Measurements from ENCODE around the gene CDH22. TPM values are rescaled to one million over a fixed set of nuclear protein-coding genes. Genes with fewer than 3 reads are reported as not detected.

The CDH22 gene
- total RNA-seq, 1 experiment from 2014 or later, result 0.11 TPM

- intact Hi-C loops (cut with micrococcal nuclease; ENCODE audit: unreplicated experiment), result no loop called here
- no peak overlapping the region for H3K4me3 Mint-ChIP-seq (ENCODE audit: unreplicated experiment)
- DNase-seq, result no peak
- Histone ChIP-seq H3K36me3 (ENCODE audit: control insufficient read depth, insufficient read depth, low read length) (no peaks in the 10 kb centered on the region), H3K4me1 (no peaks in the 10 kb centered on the region), H3K4me3 (ENCODE audit: low read depth, low read length) (no peak overlapping the region), H3K9me3 (no peaks in the 10 kb centered on the region), H3K27me3 (replicated peaks; ENCODE audit: control insufficient read depth, insufficient read depth, low read length) (peaks cover 7% of the 10 kb centered on the region)
- CTCF ChIA-PET, result interaction anchor here (2.5 kb wide), 1 partner anchor 37 kb away, joined by 6 read pairs; no protein-coding TSS in a partner anchor
- POLR2A ChIA-PET, result interaction anchor here (0.6 kb wide), 1 partner anchor 21 kb away, joined by 3 read pairs; no protein-coding TSS in a partner anchor
- no peaks in the 10 kb centered on the region for H3K4me1 Mint-ChIP-seq (ENCODE audit: low read depth, unreplicated experiment)
- no peaks in the 10 kb centered on the region for H3K36me3 Mint-ChIP-seq (ENCODE audit: insufficient read depth, unreplicated experiment)
- BruUV-seq (replicated peaks), result no TSS peak
- TF ChIP-seq CTCF (IDR thresholded peaks at IDR 0.05; ENCODE audit: insufficient read depth in 1 of 2, low read depth in 1 of 2, low read length in 1 of 2, severe bottlenecking in 1 of 2, unreplicated experiment in 1 of 2), result no peak
- H3K9me3 Mint-ChIP-seq (ENCODE audit: unreplicated experiment), result no peaks in the 10 kb centered on the region
- H3K27ac Mint-ChIP-seq (ENCODE audit: unreplicated experiment), result no peak overlapping the region
- H3K27me3 Mint-ChIP-seq (ENCODE audit: insufficient read depth, unreplicated experiment), result peaks cover 15% of the 10 kb centered on the region
Measured at GRCh38 chr20:46343348-46343974, 35.2 kb upstream of the CDH22 start.

- Histone ChIP-seq H3K36me3 (ENCODE audit: control insufficient read depth, insufficient read depth, low read length) (no peaks in the 10 kb centered on the region), H3K27me3 (replicated peaks; ENCODE audit: control insufficient read depth, insufficient read depth, low read length) (peaks cover 8% of the 10 kb centered on the region), H3K4me3 (ENCODE audit: low read depth, low read length) (no peak overlapping the region), H3K9me3 (no peaks in the 10 kb centered on the region), H3K4me1 (no peaks in the 10 kb centered on the region)
- DNase-seq, result no peak
- H3K4me1 Mint-ChIP-seq (ENCODE audit: low read depth, unreplicated experiment), result no peaks in the 10 kb centered on the region
- peaks cover 20% of the 10 kb centered on the region for H3K27me3 Mint-ChIP-seq (ENCODE audit: insufficient read depth, unreplicated experiment)
- ChIA-PET POLR2A (no interaction called here), CTCF (interaction anchor here (2.5 kb wide), 1 partner anchor 36 kb away, joined by 6 read pairs; no protein-coding TSS in a partner anchor)
- H3K9me3 Mint-ChIP-seq (ENCODE audit: unreplicated experiment), result no peaks in the 10 kb centered on the region
- H3K4me3 Mint-ChIP-seq (ENCODE audit: unreplicated experiment), result no peak overlapping the region
- no peak overlapping the region for H3K27ac Mint-ChIP-seq (ENCODE audit: unreplicated experiment)
- H3K36me3 Mint-ChIP-seq (ENCODE audit: insufficient read depth, unreplicated experiment), result no peaks in the 10 kb centered on the region
- BruUV-seq (replicated peaks), result no TSS peak
- intact Hi-C loops (cut with micrococcal nuclease; ENCODE audit: unreplicated experiment), result no loop called here
- TF ChIP-seq CTCF (IDR thresholded peaks at IDR 0.05; ENCODE audit: insufficient read depth in 1 of 2, low read depth in 1 of 2, low read length in 1 of 2, severe bottlenecking in 1 of 2, unreplicated experiment in 1 of 2), result no peak
Measured at GRCh38 chr20:46342451-46343347, 34.4 kb upstream of the CDH22 start.

- H3K4me1 ChIP-seq, result no peaks in the 10 kb centered on the region
- ChIA-PET CTCF (interaction anchor here (1.2 kb wide), 1 partner anchor 35 kb away, joined by 5 read pairs; no protein-coding TSS in a partner anchor), POLR2A (no interaction called here)
- intact Hi-C loops (cut with micrococcal nuclease; ENCODE audit: unreplicated experiment), result no loop called here
- DNase-seq, result no peak
- Mint-ChIP-seq H3K4me3 (ENCODE audit: unreplicated experiment) (no peak overlapping the region), H3K4me1 (ENCODE audit: low read depth, unreplicated experiment) (no peaks in the 10 kb centered on the region), H3K36me3 (ENCODE audit: insufficient read depth, unreplicated experiment) (no peaks in the 10 kb centered on the region), H3K27me3 (ENCODE audit: insufficient read depth, unreplicated experiment) (peaks cover 24% of the 10 kb centered on the region), H3K27ac (ENCODE audit: unreplicated experiment) (no peak overlapping the region), H3K9me3 (ENCODE audit: unreplicated experiment) (no peaks in the 10 kb centered on the region)
- H3K27me3 ChIP-seq (replicated peaks; ENCODE audit: control insufficient read depth, insufficient read depth, low read length), result peaks cover 8% of the 10 kb centered on the region
- no peaks in the 10 kb centered on the region for H3K36me3 ChIP-seq (ENCODE audit: control insufficient read depth, insufficient read depth, low read length)
- H3K9me3 ChIP-seq, result no peaks in the 10 kb centered on the region
- BruUV-seq (replicated peaks), result no TSS peak
- H3K4me3 ChIP-seq (ENCODE audit: low read depth, low read length), result no peak overlapping the region
- TF ChIP-seq CTCF (IDR thresholded peaks at IDR 0.05; ENCODE audit: insufficient read depth in 1 of 2, low read depth in 1 of 2, low read length in 1 of 2, severe bottlenecking in 1 of 2, unreplicated experiment in 1 of 2), result no peak
Measured at GRCh38 chr20:46342010-46342378, 33.7 kb upstream of the CDH22 start.

Measured in Caco-2 (cell line).